Measurements from ENCODE around the gene RABEP1. TPM values are rescaled to one million over a fixed set of nuclear protein-coding genes. Genes with fewer than 3 reads are reported as not detected.

RABEP1 gene
- polyA plus RNA-seq, 3 donors, result 12.7 to 19.1 (median 13.7) TPM

GRCh38 chr17:5431949-5432556 lies 150.0 kb downstream of the RABEP1 start:
- no peak for DNase-seq
- Histone ChIP-seq H3K9me3 (replicated peaks in 1 of 2; ENCODE audit: control insufficient read depth in 1 of 2, insufficient read depth in 1 of 2, low read length in 2 of 2) (no peaks in the 10 kb centered on the region), H3K36me3 (replicated peaks in 1 of 2; ENCODE audit: control insufficient read depth in 1 of 2, insufficient read depth in 2 of 2, low read length in 2 of 2) (peaks cover 74 to 97% of the 10 kb centered on the region in 2 donors), H2AFZ (ENCODE audit: insufficient read depth, low read depth, low read length, poor library complexity, severe bottlenecking) (no peak overlapping the region), H3K4me1 (ENCODE audit: control insufficient read depth in 1 of 2, insufficient read depth in 2 of 2, low read length in 2 of 2) (no peaks in the 10 kb centered on the region), H4K20me1 (ENCODE audit: insufficient read depth, low read length) (peaks cover 13% of the 10 kb centered on the region), H3K27me3 (ENCODE audit: control insufficient read depth in 2 of 2, insufficient read depth in 2 of 2, low read length in 2 of 2) (no peaks in the 10 kb centered on the region), H3K27ac (ENCODE audit: low read depth in 1 of 2, low read length in 2 of 2) (no peak overlapping the region), H3K9ac (ENCODE audit: insufficient read depth, low read length, poor library complexity, severe bottlenecking) (no peak overlapping the region), H3K4me2 (replicated peaks; ENCODE audit: extremely low read depth, low read length, poor library complexity, severe bottlenecking) (no peak overlapping the region), H3K4me3 (replicated peaks in 1 of 3; ENCODE audit: low read depth in 2 of 3, low read length in 3 of 3) (no peak overlapping the region), H3K79me2 (ENCODE audit: insufficient read depth, low read length) (peaks cover 28% of the 10 kb centered on the region)
- peaks cover 79 to 90% of the 10 kb centered on the region in 2 donors for H3K36me3 Mint-ChIP-seq
- intact Hi-C loops (cut with micrococcal nuclease), result loop anchor here in 1 of 2 donors (10.0 kb wide), 1 partner anchor 53 kb away; the partner anchor contains the start of genes DERL2 and MIS12
- WGBS (ENCODE audit: insufficient coverage), result 100% methylated on average over 1 of the region's 3 CpGs
- TF ChIP-seq, protein P1, sequence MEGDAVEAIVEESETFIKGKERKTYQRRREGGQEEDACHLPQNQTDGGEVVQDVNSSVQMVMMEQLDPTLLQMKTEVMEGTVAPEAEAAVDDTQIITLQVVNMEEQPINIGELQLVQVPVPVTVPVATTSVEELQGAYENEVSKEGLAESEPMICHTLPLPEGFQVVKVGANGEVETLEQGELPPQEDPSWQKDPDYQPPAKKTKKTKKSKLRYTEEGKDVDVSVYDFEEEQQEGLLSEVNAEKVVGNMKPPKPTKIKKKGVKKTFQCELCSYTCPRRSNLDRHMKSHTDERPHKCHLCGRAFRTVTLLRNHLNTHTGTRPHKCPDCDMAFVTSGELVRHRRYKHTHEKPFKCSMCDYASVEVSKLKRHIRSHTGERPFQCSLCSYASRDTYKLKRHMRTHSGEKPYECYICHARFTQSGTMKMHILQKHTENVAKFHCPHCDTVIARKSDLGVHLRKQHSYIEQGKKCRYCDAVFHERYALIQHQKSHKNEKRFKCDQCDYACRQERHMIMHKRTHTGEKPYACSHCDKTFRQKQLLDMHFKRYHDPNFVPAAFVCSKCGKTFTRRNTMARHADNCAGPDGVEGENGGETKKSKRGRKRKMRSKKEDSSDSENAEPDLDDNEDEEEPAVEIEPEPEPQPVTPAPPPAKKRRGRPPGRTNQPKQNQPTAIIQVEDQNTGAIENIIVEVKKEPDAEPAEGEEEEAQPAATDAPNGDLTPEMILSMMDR (IDR thresholded peaks at IDR 0.05), result no peak
- H3K27me3 Mint-ChIP-seq (ENCODE audit: low read depth in 3 of 3), result no peaks in the 10 kb centered on the region
- no peak overlapping the region for H3K4me3 Mint-ChIP-seq
- peaks cover 11% of the 10 kb centered on the region for H3K4me1 Mint-ChIP-seq
- peaks cover 0 to 1% (median 0%) of the 10 kb centered on the region in 7 donors for H3K9me3 Mint-ChIP-seq
- no peak overlapping the region for H3K27ac Mint-ChIP-seq

GRCh38 chr17:5434984-5435383 lies 152.9 kb downstream of the RABEP1 start:
- H3K27ac ChIP-seq (ENCODE audit: low read depth in 1 of 2, low read length in 2 of 2), result no peak overlapping the region
- Mint-ChIP-seq H3K4me1 (peaks cover 27% of the 10 kb centered on the region), H3K27ac (no peak overlapping the region), H3K4me3 (no peak overlapping the region), H3K9me3 (peaks cover 0 to 1% (median 0%) of the 10 kb centered on the region in 7 donors), H3K27me3 (ENCODE audit: low read depth in 3 of 3) (peaks cover 0 to 1% (median 0%) of the 10 kb centered on the region in 3 donors), H3K36me3 (peaks cover 59 to 73% of the 10 kb centered on the region in 2 donors)
- peaks cover 49 to 76% of the 10 kb centered on the region in 2 donors for H3K36me3 ChIP-seq (replicated peaks in 1 of 2; ENCODE audit: control insufficient read depth in 1 of 2, insufficient read depth in 2 of 2, low read length in 2 of 2)
- no peaks in the 10 kb centered on the region for H3K27me3 ChIP-seq (ENCODE audit: control insufficient read depth in 2 of 2, insufficient read depth in 2 of 2, low read length in 2 of 2)
- TF ChIP-seq, protein P1 (IDR thresholded peaks at IDR 0.05), result no peak
- H4K20me1 ChIP-seq (ENCODE audit: insufficient read depth, low read length), result peaks cover 17% of the 10 kb centered on the region
- peaks cover 18 to 22% of the 10 kb centered on the region in 2 donors for H3K4me1 ChIP-seq (ENCODE audit: control insufficient read depth in 1 of 2, insufficient read depth in 2 of 2, low read length in 2 of 2)
- H3K4me3 ChIP-seq (replicated peaks in 1 of 3; ENCODE audit: low read depth in 2 of 3, low read length in 3 of 3), result no peak overlapping the region
- intact Hi-C loops (cut with micrococcal nuclease), result loop anchor here in 1 of 2 donors (10.0 kb wide), 1 partner anchor 50 kb away; the partner anchor contains the start of genes DERL2 and MIS12
- H2AFZ ChIP-seq (ENCODE audit: insufficient read depth, low read depth, low read length, poor library complexity, severe bottlenecking), result no peak overlapping the region
- no peaks in the 10 kb centered on the region for H3K9me3 ChIP-seq (replicated peaks in 1 of 2; ENCODE audit: control insufficient read depth in 1 of 2, insufficient read depth in 1 of 2, low read length in 2 of 2)
- no peak overlapping the region for H3K9ac ChIP-seq (ENCODE audit: insufficient read depth, low read length, poor library complexity, severe bottlenecking)
- no peak overlapping the region for H3K4me2 ChIP-seq (replicated peaks; ENCODE audit: extremely low read depth, low read length, poor library complexity, severe bottlenecking)
- 100% methylated on average over 2 of the region's 2 CpGs for whole genome bisulfite sequencing (ENCODE audit: insufficient coverage)
- H3K79me2 ChIP-seq (ENCODE audit: insufficient read depth, low read length), result peaks cover 47% of the 10 kb centered on the region
- DNase-seq, result no peak

Other genes starting within 250 kb of the RABEP1 start
- not detected for gene SLC52A1, start 246.9 kb upstream of the RABEP1 start, polyA plus RNA-seq
- gene ZFP3, start 203.8 kb upstream of the RABEP1 start, polyA plus RNA-seq, result 1 to 10 TPM in 1 of 3 donors, under 1 TPM in 2; 0.39 to 1.9 (median 0.75) TPM
- gene ZNF232, start 170.4 kb upstream of the RABEP1 start, polyA plus RNA-seq, result 1 to 10 TPM; 2.2 to 3.1 (median 3.0) TPM
- gene USP6, start 166.3 kb upstream of the RABEP1 start, polyA plus RNA-seq, result under 1 TPM; 0.02 to 0.08 (median 0.02) TPM
- gene ZNF594, start 90.4 kb upstream of the RABEP1 start, polyA plus RNA-seq, result 1 to 10 TPM in 1 of 3 donors, under 1 TPM in 1, not detected in 1; 0.34 to 1.0 TPM
- gene SCIMP, start 47.4 kb upstream of the RABEP1 start, polyA plus RNA-seq, result 100 to 1,000 TPM in 1 of 3 donors, 10 to 100 TPM in 2; 88.7 to 164 (median 98.4) TPM
- 10 to 100 TPM; 23.1 to 45.7 (median 36.1) TPM for gene NUP88, start 137.4 kb downstream of the RABEP1 start, polyA plus RNA-seq
- gene RPAIN, start 137.9 kb downstream of the RABEP1 start, polyA plus RNA-seq, result 10 to 100 TPM; 18.9 to 31.9 (median 20.5) TPM
- gene C1QBP, start 156.9 kb downstream of the RABEP1 start, polyA plus RNA-seq, result 100 to 1,000 TPM in 2 of 3 donors, 10 to 100 TPM in 1; 32.7 to 169 (median 122) TPM
- gene DHX33, start 186.7 kb downstream of the RABEP1 start, polyA plus RNA-seq, result 1 to 10 TPM in 1 of 3 donors, under 1 TPM in 2; 0.72 to 7.2 (median 0.96) TPM
- gene DERL2, start 203.9 kb downstream of the RABEP1 start, polyA plus RNA-seq, result 10 to 100 TPM; 30.6 to 84.9 (median 81.6) TPM
- gene MIS12, start 204.3 kb downstream of the RABEP1 start, polyA plus RNA-seq, result 10 to 100 TPM in 1 of 3 donors, 1 to 10 TPM in 2; 6.9 to 10.8 (median 8.9) TPM